ENCODE results near the gene PCDH9.

DNA sequence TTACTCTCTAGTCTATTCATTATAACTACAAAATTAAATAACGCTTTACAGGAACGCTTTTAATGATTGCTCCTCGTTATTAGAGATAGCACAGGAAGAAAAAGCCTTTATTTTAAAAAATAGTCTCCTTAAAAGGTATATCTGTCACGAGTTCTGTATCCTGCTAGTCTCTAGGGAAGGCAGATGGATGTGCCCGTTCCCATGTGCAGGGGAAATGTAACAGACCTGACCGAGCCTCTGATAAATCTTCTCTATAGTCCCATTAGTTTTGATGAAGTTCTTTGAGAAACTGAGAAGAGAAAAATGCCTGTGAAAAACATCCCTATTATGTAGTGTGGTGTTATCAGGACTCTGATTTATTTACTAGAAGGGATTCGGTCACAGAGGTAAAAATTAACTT lies 226.4 kb downstream of the PCDH9 start:
- TF ChIP-seq, protein P1, sequence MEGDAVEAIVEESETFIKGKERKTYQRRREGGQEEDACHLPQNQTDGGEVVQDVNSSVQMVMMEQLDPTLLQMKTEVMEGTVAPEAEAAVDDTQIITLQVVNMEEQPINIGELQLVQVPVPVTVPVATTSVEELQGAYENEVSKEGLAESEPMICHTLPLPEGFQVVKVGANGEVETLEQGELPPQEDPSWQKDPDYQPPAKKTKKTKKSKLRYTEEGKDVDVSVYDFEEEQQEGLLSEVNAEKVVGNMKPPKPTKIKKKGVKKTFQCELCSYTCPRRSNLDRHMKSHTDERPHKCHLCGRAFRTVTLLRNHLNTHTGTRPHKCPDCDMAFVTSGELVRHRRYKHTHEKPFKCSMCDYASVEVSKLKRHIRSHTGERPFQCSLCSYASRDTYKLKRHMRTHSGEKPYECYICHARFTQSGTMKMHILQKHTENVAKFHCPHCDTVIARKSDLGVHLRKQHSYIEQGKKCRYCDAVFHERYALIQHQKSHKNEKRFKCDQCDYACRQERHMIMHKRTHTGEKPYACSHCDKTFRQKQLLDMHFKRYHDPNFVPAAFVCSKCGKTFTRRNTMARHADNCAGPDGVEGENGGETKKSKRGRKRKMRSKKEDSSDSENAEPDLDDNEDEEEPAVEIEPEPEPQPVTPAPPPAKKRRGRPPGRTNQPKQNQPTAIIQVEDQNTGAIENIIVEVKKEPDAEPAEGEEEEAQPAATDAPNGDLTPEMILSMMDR (IDR thresholded peaks at IDR 0.05) = no peak
- TF ChIP-seq POLR2A (IDR thresholded peaks at IDR 0.05) = no peak
